CD14-positive monocyte (primary cell): ENCODE measurements around the gene UNCX. TPM values are rescaled to one million over a fixed set of nuclear protein-coding genes. Genes with fewer than 3 reads are reported as not detected.

Source experiments
- DNase-seq, 3 donors: peaks; one replicate each; pipeline ENCODE4 v3.0.0-alpha.2; 2011 to 2022
- H2AFZ ChIP-seq: 2 replicates; pipeline ENCODE4 v1.6.0; 2012; ENCODE audit warnings: mild to moderate bottlenecking, low read depth, low read length, inconsistent platforms; ENCODE audit not compliant: insufficient read depth, poor library complexity, severe bottlenecking
- H3K27ac ChIP-seq, 2 donors: 1 replicate in 1 of 2; 2 replicates in 1 of 2; pipeline ENCODE4 v1.5.1; 2012 to 2013; ENCODE audit warnings: low read length in 2 of 2, control low read depth in 1 of 2, inconsistent platforms in 1 of 2, low read depth in 1 of 2, mild to moderate bottlenecking in 1 of 2
- H3K27me3 ChIP-seq, 2 donors: one replicate each; pipeline versions ENCODE4 v1.6.0 to v1.6.1; 2011 to 2013; ENCODE audit warnings: low read length in 2 of 2; ENCODE audit not compliant: control insufficient read depth in 2 of 2, insufficient read depth in 2 of 2
- H3K36me3 ChIP-seq, 2 donors: replicated peaks in 1 of 2; 1 replicate in 1 of 2; 2 replicates in 1 of 2; pipeline versions ENCODE4 v1.5.1 to v1.6.1; 2012 to 2013; ENCODE audit warnings: low read length in 2 of 2, control low read depth in 1 of 2, inconsistent platforms in 1 of 2, mild to moderate bottlenecking in 1 of 2; ENCODE audit not compliant: insufficient read depth in 2 of 2, control insufficient read depth in 1 of 2
- H3K4me1 ChIP-seq, 2 donors: 1 replicate in 1 of 2; 2 replicates in 1 of 2; pipeline versions ENCODE4 v1.5.1 to v1.6.1; 2012 to 2013; ENCODE audit warnings: low read length in 2 of 2, control low read depth in 1 of 2, inconsistent platforms in 1 of 2, mild to moderate bottlenecking in 1 of 2, moderate library complexity in 1 of 2; ENCODE audit not compliant: insufficient read depth in 2 of 2, control insufficient read depth in 1 of 2
- H3K4me2 ChIP-seq: replicated peaks from 2 replicates; pipeline ENCODE3; 2012; ENCODE audit warnings: low read length, moderate library complexity, mild to moderate bottlenecking; ENCODE audit not compliant: poor library complexity, severe bottlenecking; ENCODE audit errors: extremely low read depth
- H3K4me3 ChIP-seq, 3 experiments: fragments of 200-600 bp in 1 of 3; sonication (generic) in 1 of 3; replicated peaks in 1 of 3; 1 replicate in 2 of 3; 2 replicates in 1 of 3; pipeline ENCODE4 v1.5.1; 2011 to 2013; ENCODE audit warnings: low read length in 3 of 3, mild to moderate bottlenecking in 3 of 3, control low read depth in 2 of 3, low read depth in 2 of 3, inconsistent platforms in 1 of 3, moderate library complexity in 1 of 3
- H3K79me2 ChIP-seq: 2 replicates; pipeline ENCODE4 v1.6.0; 2012; ENCODE audit warnings: mild to moderate bottlenecking, control low read depth, inconsistent platforms, low read length, moderate library complexity; ENCODE audit not compliant: insufficient read depth
- H3K9ac ChIP-seq: 2 replicates; pipeline ENCODE4 v1.6.0; 2017; ENCODE audit warnings: low read length, mild to moderate bottlenecking; ENCODE audit not compliant: insufficient read depth, poor library complexity, severe bottlenecking
- H3K9me3 ChIP-seq, 2 donors: replicated peaks in 1 of 2; 1 replicate in 1 of 2; 2 replicates in 1 of 2; pipeline versions ENCODE4 v1.5.1 to v1.6.1; 2012 to 2013; ENCODE audit warnings: low read length in 2 of 2, control low read depth in 1 of 2; ENCODE audit not compliant: control insufficient read depth in 1 of 2, insufficient read depth in 1 of 2
- H4K20me1 ChIP-seq: 2 replicates; pipeline ENCODE4 v1.6.0; 2012; ENCODE audit warnings: mild to moderate bottlenecking, low read length, control low read depth, moderate library complexity; ENCODE audit not compliant: insufficient read depth
- H3K27ac Mint-ChIP-seq, 7 donors: one replicate each; pipeline ENCODE4 v1.8.0; 2020; ENCODE audit warnings: mild to moderate bottlenecking in 7 of 7, mixed read lengths in 7 of 7, moderate library complexity in 6 of 7, inconsistent platforms in 2 of 7
- H3K27me3 Mint-ChIP-seq, 3 donors: one replicate each; pipeline ENCODE4 v1.8.0; 2021 to 2022; ENCODE audit warnings: low read depth in 3 of 3, mild to moderate bottlenecking in 3 of 3, mixed read lengths in 3 of 3, moderate library complexity in 3 of 3, inconsistent platforms in 1 of 3
- H3K36me3 Mint-ChIP-seq, 2 donors: one replicate each; pipeline ENCODE4 v1.8.0; 2020; ENCODE audit warnings: mixed read lengths in 2 of 2, inconsistent platforms in 1 of 2, mild to moderate bottlenecking in 1 of 2
- H3K4me1 Mint-ChIP-seq: one replicate; pipeline ENCODE4 v1.8.0; 2020; ENCODE audit warnings: mild to moderate bottlenecking, mixed read lengths
- H3K4me3 Mint-ChIP-seq, 2 donors: one replicate each; pipeline ENCODE4 v1.8.0; 2020; ENCODE audit warnings: mild to moderate bottlenecking in 2 of 2, mixed read lengths in 2 of 2, moderate library complexity in 1 of 2
- H3K9me3 Mint-ChIP-seq, 7 donors: one replicate each; pipeline ENCODE4 v1.8.0; 2020 to 2022; ENCODE audit warnings: mixed read lengths in 7 of 7, mild to moderate bottlenecking in 6 of 7, moderate library complexity in 6 of 7, inconsistent platforms in 2 of 7
- CTCF ChIP-seq: fragments of 200-600 bp; IDR thresholded peaks from one replicate; pipeline ENCODE4 v1.8.0; 2022; ENCODE audit warnings: antibody characterized with exemption, mild to moderate bottlenecking
- WGBS: methylation state at CpG from one replicate; pipeline ENCODE4 v1.1.5; 2013; ENCODE audit warnings: missing lambda C conversion rate; ENCODE audit not compliant: insufficient coverage; 5-methylcytosine and 5-hydroxymethylcytosine counted together
- intact Hi-C, 2 donors: fragments of 100-400 bp; cut with micrococcal nuclease; formaldehyde crosslinking; loops; one replicate each; pipeline versions ENCODE4 v1.15.0 to v1.15.1; 2023
- polyA plus RNA-seq, 3 donors: library from polyadenylated mRNA; depleted of rRNA in 1 of 3; unstranded in 2 of 3; stranded (reverse) in 1 of 3; fragments of 300-500 nt in 2 of 3; fragments of >200 nt in 1 of 3; fragmentation: Illumina TruSeq in 2 of 3; gene quantifications; 1 replicate in 2 of 3; 2 replicates in 1 of 3; pipeline ENCODE4 v1.2.3, GENCODE V29; 2012 to 2021

UNCX gene
- polyA plus RNA-seq, 3 donors = not detected

GRCh38 chr7:1229956-1230355, 2.7 kb upstream of the UNCX start:
- no peak overlapping the region for H2AFZ ChIP-seq
- no peaks in the 10 kb centered on the region for H4K20me1 ChIP-seq
- H3K79me2 ChIP-seq = no peaks in the 10 kb centered on the region
- H3K4me2 ChIP-seq = no peak overlapping the region
- peaks cover 12% of the 10 kb centered on the region for H3K4me1 Mint-ChIP-seq
- DNase-seq = no peak
- WGBS = 7% methylated on average over 8 of the region's 37 CpGs
- H3K4me3 Mint-ChIP-seq = no peak overlapping the region
- H3K36me3 Mint-ChIP-seq = peaks cover 0 to 9% of the 10 kb centered on the region in 2 donors
- H3K27ac ChIP-seq = no peak overlapping the region
- intact Hi-C loops = loop anchor here (5.0 to 10.0 kb wide), 2 partner anchors 185 to 242 kb away; no protein-coding TSS in a partner anchor
- peaks cover 0 to 7% of the 10 kb centered on the region in 2 donors for H3K9me3 ChIP-seq
- peaks cover 0 to 37% (median 6%) of the 10 kb centered on the region in 7 donors for H3K9me3 Mint-ChIP-seq
- H3K27ac Mint-ChIP-seq = no peak overlapping the region
- H3K36me3 ChIP-seq = no peaks in the 10 kb centered on the region
- peaks cover 63 to 84% of the 10 kb centered on the region in 2 donors for H3K27me3 ChIP-seq
- no peak overlapping the region for H3K9ac ChIP-seq
- peaks cover 81 to 88% (median 86%) of the 10 kb centered on the region in 3 donors for H3K27me3 Mint-ChIP-seq
- H3K4me3 ChIP-seq = no peak overlapping the region
- peaks cover 7 to 8% of the 10 kb centered on the region in 2 donors for H3K4me1 ChIP-seq
- no peak for TF ChIP-seq CTCF

- no peak for TF ChIP-seq CTCF
- H3K4me3 ChIP-seq = no peak overlapping the region
- Mint-ChIP-seq H3K27ac (no peak overlapping the region), H3K9me3 (peaks cover 0 to 37% (median 5%) of the 10 kb centered on the region in 7 donors), H3K36me3 (peaks cover 0 to 9% of the 10 kb centered on the region in 2 donors), H3K4me3 (peak overlapping the region in 1 of 2 donors; percentile 86), H3K4me1 (peaks cover 12% of the 10 kb centered on the region), H3K27me3 (peaks cover 81 to 88% (median 87%) of the 10 kb centered on the region in 3 donors)
- no peaks in the 10 kb centered on the region for H3K36me3 ChIP-seq
- intact Hi-C loops = no loop called here
- peaks cover 7 to 8% of the 10 kb centered on the region in 2 donors for H3K4me1 ChIP-seq
- H3K4me2 ChIP-seq = no peak overlapping the region
- no peak overlapping the region for H3K27ac ChIP-seq
- 8% methylated on average over 34 of the region's 64 CpGs for WGBS
- H3K27me3 ChIP-seq = peaks cover 60 to 85% of the 10 kb centered on the region in 2 donors
- no peak for DNase-seq
- no peaks in the 10 kb centered on the region for H4K20me1 ChIP-seq
- no peaks in the 10 kb centered on the region for H3K79me2 ChIP-seq
- no peak overlapping the region for H2AFZ ChIP-seq
- H3K9ac ChIP-seq = no peak overlapping the region
- H3K9me3 ChIP-seq = peaks cover 0 to 7% of the 10 kb centered on the region in 2 donors
Measured at GRCh38 chr7:1230411-1231213, 2.1 kb upstream of the UNCX start.
